HG03469 (cell line): ENCODE measurements around the gene RXFP3.
"Not testable (repeated sequence)": the region's sequence is repeated elsewhere in the genome, so short reads cannot be mapped to it uniquely, and the experiment has no call there.

Experiments
- ATAC-seq: cut with Tn5 transposase; IDR thresholded peaks from one replicate; pipeline ENCODE4 v1.9.1; 2021; ENCODE audit warnings: mild to moderate bottlenecking, moderate library complexity, moderate number of reproducible peaks; ENCODE audit not compliant: unreplicated experiment

RXFP3 gene

GRCh38 chr5:33933723-33934169 is 2.4 kb upstream of the RXFP3 start:
- ATAC-seq = peak; percentile 74

GRCh38 chr5:33934176-33934575 is 2.0 kb upstream of the RXFP3 start:
- ATAC-seq = peak; percentile 15

GRCh38 chr5:33936004-33936380 is 194 bp upstream of the RXFP3 start:
- no peak for ATAC-seq

- ATAC-seq = no peak
Observed at GRCh38 chr5:33937017-33937706, 976 bp downstream of the RXFP3 start.

GRCh38 chr5:33937707-33938506 is 1.7 kb downstream of the RXFP3 start:
- ATAC-seq = no peak

GRCh38 chr5:33938507-33938796 is 2.3 kb downstream of the RXFP3 start:
- no peak for ATAC-seq

GRCh38 chr5:33938881-33939280 is 2.7 kb downstream of the RXFP3 start:
- no peak for ATAC-seq

- no peak for ATAC-seq
Observed at GRCh38 chr5:33939556-33940262, 3.5 kb downstream of the RXFP3 start.

- ATAC-seq = no peak
Observed at GRCh38 chr5:33941090-33941489, 4.9 kb downstream of the RXFP3 start.

- no peak for ATAC-seq
Observed at GRCh38 chr5:33944543-33945132, 8.5 kb downstream of the RXFP3 start.

- ATAC-seq = not testable (repeated sequence)
Observed at GRCh38 chr5:33952175-33952574, 16.0 kb downstream of the RXFP3 start.

- ATAC-seq = no peak
Observed at GRCh38 chr5:33957577-33958150, 21.5 kb downstream of the RXFP3 start.

- ATAC-seq = no peak
Observed at GRCh38 chr5:33958176-33958575, 22.0 kb downstream of the RXFP3 start.

GRCh38 chr5:33964132-33964700 is 28.0 kb downstream of the RXFP3 start:
- ATAC-seq = no peak

GRCh38 chr5:33966805-33967204 is 30.6 kb downstream of the RXFP3 start:
- no peak for ATAC-seq

GRCh38 chr5:33968211-33969005 is 32.2 kb downstream of the RXFP3 start:
- ATAC-seq = no peak

GRCh38 chr5:33969572-33970452 is 33.6 kb downstream of the RXFP3 start:
- peak; percentile 64 for ATAC-seq

- ATAC-seq = no peak
Observed at GRCh38 chr5:33973271-33973670, 37.1 kb downstream of the RXFP3 start.

GRCh38 chr5:33975852-33976251 is 39.7 kb downstream of the RXFP3 start:
- no peak for ATAC-seq
